OCI-LY1 (cell line): ENCODE measurements around the gene PID1.

ENCODE experiments used
- EZH2 ChIP-seq: fragments of 200-600 bp; sonication (generic), shearing (Covaris generic); IDR thresholded peaks from 2 replicates; pipeline ENCODE4 v1.8.0; 2017; ENCODE audit warnings: borderline replicate concordance, mixed run types, mild to moderate bottlenecking, antibody characterized with exemption, low read length, moderate library complexity, mixed read lengths
- TF ChIP-seq, protein P1 (sequence below): fragments of 200-600 bp; sonication (generic), shearing (Covaris generic); IDR thresholded peaks from 2 replicates; pipeline ENCODE4 v1.5.1; 2017; ENCODE audit warnings: mild to moderate bottlenecking, antibody characterized with exemption, low read length, moderate library complexity, mixed read lengths

DNA sequence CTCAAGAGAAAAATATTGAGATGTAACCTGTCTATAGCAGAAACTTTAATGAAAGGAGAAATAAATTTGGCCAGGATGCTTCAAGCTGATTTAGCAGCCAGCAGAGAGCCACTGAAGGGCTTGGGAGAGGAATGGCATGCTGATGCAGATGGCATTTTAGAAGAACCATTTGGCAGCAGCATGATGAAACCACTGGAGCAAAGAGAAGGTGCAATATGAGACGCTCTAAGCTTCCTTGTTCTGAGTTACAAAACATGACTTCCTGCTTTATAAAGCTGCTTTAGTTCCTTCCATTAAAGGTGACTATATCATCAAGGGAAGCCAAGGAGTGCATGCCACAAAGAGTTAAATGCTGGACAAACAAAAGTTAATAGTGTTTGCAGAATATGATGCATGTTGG lies 189.7 kb downstream of the PID1 start:
- TF ChIP-seq, protein P1, sequence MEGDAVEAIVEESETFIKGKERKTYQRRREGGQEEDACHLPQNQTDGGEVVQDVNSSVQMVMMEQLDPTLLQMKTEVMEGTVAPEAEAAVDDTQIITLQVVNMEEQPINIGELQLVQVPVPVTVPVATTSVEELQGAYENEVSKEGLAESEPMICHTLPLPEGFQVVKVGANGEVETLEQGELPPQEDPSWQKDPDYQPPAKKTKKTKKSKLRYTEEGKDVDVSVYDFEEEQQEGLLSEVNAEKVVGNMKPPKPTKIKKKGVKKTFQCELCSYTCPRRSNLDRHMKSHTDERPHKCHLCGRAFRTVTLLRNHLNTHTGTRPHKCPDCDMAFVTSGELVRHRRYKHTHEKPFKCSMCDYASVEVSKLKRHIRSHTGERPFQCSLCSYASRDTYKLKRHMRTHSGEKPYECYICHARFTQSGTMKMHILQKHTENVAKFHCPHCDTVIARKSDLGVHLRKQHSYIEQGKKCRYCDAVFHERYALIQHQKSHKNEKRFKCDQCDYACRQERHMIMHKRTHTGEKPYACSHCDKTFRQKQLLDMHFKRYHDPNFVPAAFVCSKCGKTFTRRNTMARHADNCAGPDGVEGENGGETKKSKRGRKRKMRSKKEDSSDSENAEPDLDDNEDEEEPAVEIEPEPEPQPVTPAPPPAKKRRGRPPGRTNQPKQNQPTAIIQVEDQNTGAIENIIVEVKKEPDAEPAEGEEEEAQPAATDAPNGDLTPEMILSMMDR = no peak
- no peak for TF ChIP-seq EZH2
